ENCODE results near the gene SELENOV.

DNA sequence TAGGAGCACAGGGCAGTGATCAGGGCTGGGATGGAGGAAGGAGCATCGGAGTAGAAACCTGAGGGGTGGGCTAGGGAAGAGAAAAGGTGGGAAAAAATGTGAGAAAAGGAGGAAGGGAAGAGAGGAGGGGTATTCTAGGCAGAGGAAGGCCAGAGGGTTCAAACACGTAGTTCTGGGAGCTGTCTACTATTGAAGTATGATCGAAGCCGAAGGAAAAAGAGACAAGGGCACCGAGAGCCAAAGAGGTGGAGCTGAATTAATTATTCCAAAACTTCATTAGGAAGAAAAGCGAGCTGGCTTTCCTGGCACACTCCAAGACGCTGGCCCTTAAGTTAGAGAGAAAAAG, 8.4 kb upstream of the SELENOV start:
- TF ChIP-seq EZH2 (IDR thresholded peaks at IDR 0.05; ENCODE audit: borderline replicate concordance, low read length) = no peak
- TF ChIP-seq, protein P1, sequence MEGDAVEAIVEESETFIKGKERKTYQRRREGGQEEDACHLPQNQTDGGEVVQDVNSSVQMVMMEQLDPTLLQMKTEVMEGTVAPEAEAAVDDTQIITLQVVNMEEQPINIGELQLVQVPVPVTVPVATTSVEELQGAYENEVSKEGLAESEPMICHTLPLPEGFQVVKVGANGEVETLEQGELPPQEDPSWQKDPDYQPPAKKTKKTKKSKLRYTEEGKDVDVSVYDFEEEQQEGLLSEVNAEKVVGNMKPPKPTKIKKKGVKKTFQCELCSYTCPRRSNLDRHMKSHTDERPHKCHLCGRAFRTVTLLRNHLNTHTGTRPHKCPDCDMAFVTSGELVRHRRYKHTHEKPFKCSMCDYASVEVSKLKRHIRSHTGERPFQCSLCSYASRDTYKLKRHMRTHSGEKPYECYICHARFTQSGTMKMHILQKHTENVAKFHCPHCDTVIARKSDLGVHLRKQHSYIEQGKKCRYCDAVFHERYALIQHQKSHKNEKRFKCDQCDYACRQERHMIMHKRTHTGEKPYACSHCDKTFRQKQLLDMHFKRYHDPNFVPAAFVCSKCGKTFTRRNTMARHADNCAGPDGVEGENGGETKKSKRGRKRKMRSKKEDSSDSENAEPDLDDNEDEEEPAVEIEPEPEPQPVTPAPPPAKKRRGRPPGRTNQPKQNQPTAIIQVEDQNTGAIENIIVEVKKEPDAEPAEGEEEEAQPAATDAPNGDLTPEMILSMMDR (conservative IDR thresholded peaks at IDR 0.05 in 1 of 2, IDR thresholded peaks at IDR 0.05 in 1 of 2; ENCODE audit: extremely low read depth in 1 of 2, insufficient read depth in 1 of 2, low read depth in 1 of 2, low read length in 2 of 2) = no peak

Data from mammary epithelial cell (primary cell).